ENCODE data around the gene COL18A1. TPM values are rescaled to one million over a fixed set of nuclear protein-coding genes. Genes with fewer than 3 reads are reported as not detected.

Gene COL18A1
- total RNA-seq, 2 donors from 2014 or later: 117 to 134 TPM

- H3K36me3 ChIP-seq: no peaks in the 10 kb centered on the region
- H3K9me3 ChIP-seq: no peaks in the 10 kb centered on the region
- no peaks in the 10 kb centered on the region for H3K27me3 ChIP-seq
- no peak overlapping the region for H3K4me3 ChIP-seq
- no peak for DNase-seq (ENCODE audit: low spot score)
- TF ChIP-seq CTCF (IDR thresholded peaks at IDR 0.05): no peak
- H3K4me1 ChIP-seq: peaks cover 0 to 13% of the 10 kb centered on the region in 2 donors
- H3K27ac ChIP-seq: no peak overlapping the region
Measured at GRCh38 chr21:45546636-45547544, 141.9 kb downstream of the COL18A1 start.

- no peaks in the 10 kb centered on the region for H3K9me3 ChIP-seq
- no peak for TF ChIP-seq CTCF (IDR thresholded peaks at IDR 0.05)
- peaks cover 0 to 11% of the 10 kb centered on the region in 2 donors for H3K4me1 ChIP-seq
Measured at GRCh38 chr21:45547545-45547900, 142.6 kb downstream of the COL18A1 start.

GRCh38 chr21:45548711-45549491 lies 143.9 kb downstream of the COL18A1 start:
- DNase-seq (ENCODE audit: low spot score): no peak
- Histone ChIP-seq H3K27me3 (no peaks in the 10 kb centered on the region), H3K27ac (no peak overlapping the region), H3K36me3 (no peaks in the 10 kb centered on the region), H3K9me3 (no peaks in the 10 kb centered on the region), H3K4me3 (no peak overlapping the region), H3K4me1 (no peaks in the 10 kb centered on the region)
- no peak for TF ChIP-seq CTCF (IDR thresholded peaks at IDR 0.05)

More at GRCh38 chr21:45547545-45547900, 142.6 kb downstream of the COL18A1 start:
- H3K36me3 ChIP-seq: no peaks in the 10 kb centered on the region
- H3K27ac ChIP-seq: no peak overlapping the region
- H3K27me3 ChIP-seq: no peaks in the 10 kb centered on the region
- no peak overlapping the region for H3K4me3 ChIP-seq
- no peak for DNase-seq (ENCODE audit: low spot score)

- DNase-seq (ENCODE audit: low spot score): no peak
- H3K4me1 ChIP-seq: peaks cover 0 to 5% of the 10 kb centered on the region in 2 donors
- TF ChIP-seq CTCF (IDR thresholded peaks at IDR 0.05): no peak
- H3K4me3 ChIP-seq: no peak overlapping the region
- no peak overlapping the region for H3K27ac ChIP-seq
- no peaks in the 10 kb centered on the region for H3K27me3 ChIP-seq
- H3K36me3 ChIP-seq: no peaks in the 10 kb centered on the region
- no peaks in the 10 kb centered on the region for H3K9me3 ChIP-seq
Measured at GRCh38 chr21:45549626-45550463, 144.9 kb downstream of the COL18A1 start.

- Histone ChIP-seq H3K9me3 (no peaks in the 10 kb centered on the region), H3K36me3 (no peaks in the 10 kb centered on the region), H3K4me3 (no peak overlapping the region), H3K27me3 (no peaks in the 10 kb centered on the region), H3K27ac (no peak overlapping the region), H3K4me1 (peaks cover 0 to 8% of the 10 kb centered on the region in 2 donors)
- DNase-seq (ENCODE audit: low spot score): no peak
- TF ChIP-seq CTCF (IDR thresholded peaks at IDR 0.05): no peak
Measured at GRCh38 chr21:45550522-45551210, 145.7 kb downstream of the COL18A1 start.

Data from right atrium auricular region (tissue), 2 donors.